Activated T-cell treated with anti-CD3 and anti-CD28 coated beads for 48 hours (primary cell): Measurements from ENCODE around the gene OSBPL2.

ENCODE experiments used
- DNase-seq: peaks from one replicate; pipeline ENCODE4 v3.0.0-alpha.2; 2020; ENCODE audit warnings: low read depth

Gene OSBPL2

GRCh38 chr20:62222266-62222850, 16.0 kb upstream of the OSBPL2 start:
- DNase-seq = no peak

GRCh38 chr20:62222972-62223371, 15.3 kb upstream of the OSBPL2 start:
- no peak for DNase-seq

- DNase-seq = no peak
Observed at GRCh38 chr20:62223571-62223970, 14.8 kb upstream of the OSBPL2 start.

GRCh38 chr20:62224113-62224855, 14.0 kb upstream of the OSBPL2 start:
- DNase-seq = no peak

GRCh38 chr20:62225026-62225425, 13.3 kb upstream of the OSBPL2 start:
- DNase-seq = no peak

GRCh38 chr20:62225820-62226635, 12.3 kb upstream of the OSBPL2 start:
- DNase-seq = no peak

- no peak for DNase-seq
Observed at GRCh38 chr20:62226707-62227590, 11.4 kb upstream of the OSBPL2 start.

GRCh38 chr20:62227591-62227976, 10.7 kb upstream of the OSBPL2 start:
- no peak for DNase-seq

- DNase-seq = no peak
Observed at GRCh38 chr20:62227977-62228958, 10.1 kb upstream of the OSBPL2 start.

GRCh38 chr20:62228982-62229545, 9.3 kb upstream of the OSBPL2 start:
- no peak for DNase-seq

- no peak for DNase-seq
Observed at GRCh38 chr20:62229667-62230066, 8.7 kb upstream of the OSBPL2 start.

GRCh38 chr20:62230276-62230675, 8.0 kb upstream of the OSBPL2 start:
- no peak for DNase-seq

GRCh38 chr20:62230696-62231095, 7.6 kb upstream of the OSBPL2 start:
- no peak for DNase-seq

- DNase-seq = no peak
Observed at GRCh38 chr20:62231292-62231691, 7.0 kb upstream of the OSBPL2 start.

GRCh38 chr20:62232194-62232593, 6.1 kb upstream of the OSBPL2 start:
- no peak for DNase-seq

GRCh38 chr20:62232770-62233645, 5.3 kb upstream of the OSBPL2 start:
- no peak for DNase-seq

GRCh38 chr20:62233684-62234083, 4.6 kb upstream of the OSBPL2 start:
- DNase-seq = no peak

GRCh38 chr20:62234339-62234738, 4.0 kb upstream of the OSBPL2 start:
- DNase-seq = no peak

GRCh38 chr20:62235001-62235776, 3.1 kb upstream of the OSBPL2 start:
- DNase-seq = no peak
